Liver (tissue), 9 donors: ENCODE data around the gene TMEM184C. TPM values are rescaled to one million over a fixed set of nuclear protein-coding genes. Genes with fewer than 3 reads are reported as not detected.

Experiments used
- DNase-seq: peaks from one replicate; pipeline ENCODE4 v3.0.0-alpha.2; 2017; ENCODE audit warnings: low spot score
- H3K27ac ChIP-seq, 2 donors: one replicate each; pipeline ENCODE4 v1.7.0; 2013; ENCODE audit warnings: inconsistent platforms in 2 of 2, low read length in 2 of 2, control low read depth in 1 of 2, low read depth in 1 of 2, mild to moderate bottlenecking in 1 of 2
- H3K27me3 ChIP-seq, 4 donors: one replicate each; pipeline versions ENCODE4 v1.6.1 to v1.7.0; 2013; ENCODE audit warnings: low read length in 3 of 4, inconsistent platforms in 1 of 4, mild to moderate bottlenecking in 1 of 4, moderate library complexity in 1 of 4; ENCODE audit not compliant: control insufficient read depth in 4 of 4, insufficient read depth in 4 of 4
- H3K36me3 ChIP-seq, 4 donors: one replicate each; pipeline versions ENCODE4 v1.6.1 to v1.7.0; 2013; ENCODE audit warnings: low read length in 3 of 4, mild to moderate bottlenecking in 3 of 4, low read depth in 1 of 4, moderate library complexity in 1 of 4; ENCODE audit not compliant: control insufficient read depth in 4 of 4, insufficient read depth in 3 of 4
- H3K4me1 ChIP-seq, 4 donors: one replicate each; pipeline versions ENCODE4 v1.6.1 to v1.7.0; 2013; ENCODE audit warnings: low read length in 3 of 4, mild to moderate bottlenecking in 3 of 4, moderate library complexity in 1 of 4; ENCODE audit not compliant: control insufficient read depth in 4 of 4, insufficient read depth in 4 of 4
- H3K4me3 ChIP-seq, 3 donors: one replicate each; pipeline versions ENCODE4 v1.6.1 to v1.7.0; 2013; ENCODE audit warnings: low read length in 3 of 3, control low read depth in 1 of 3, low read depth in 1 of 3, mild to moderate bottlenecking in 1 of 3
- H3K9ac ChIP-seq, 2 donors: one replicate each; pipeline ENCODE4 v1.7.0; 2013; ENCODE audit warnings: low read length in 2 of 2, mild to moderate bottlenecking in 2 of 2, moderate library complexity in 2 of 2, control low read depth in 1 of 2, low read depth in 1 of 2
- H3K9me3 ChIP-seq, 4 donors: one replicate each; pipeline versions ENCODE4 v1.6.1 to v1.7.0; 2013; ENCODE audit warnings: low read length in 3 of 4; ENCODE audit not compliant: control insufficient read depth in 4 of 4
- ATF3 ChIP-seq: IDR thresholded peaks from 2 replicates; pipeline ENCODE4 v1.6.1; 2016; ENCODE audit warnings: antibody characterized with exemption
- CTCF ChIP-seq: fragments of 150-350 bp; IDR thresholded peaks from 2 replicates; pipeline ENCODE4 v1.5.1; 2017; ENCODE audit warnings: improper control_type of control experiment, low read depth, low read length; ENCODE audit not compliant: missing input control
- EGR1 ChIP-seq, 2 donors: IDR thresholded peaks; 2 replicates each; pipeline ENCODE4 v1.6.1; 2016 to 2018; ENCODE audit warnings: antibody characterized with exemption in 2 of 2, low read depth in 2 of 2
- FOXA1 ChIP-seq: IDR thresholded peaks from 2 replicates; pipeline ENCODE4 v1.6.1; 2016; ENCODE audit warnings: antibody characterized with exemption
- FOXA2 ChIP-seq: IDR thresholded peaks from 2 replicates; pipeline ENCODE4 v1.6.1; 2016; ENCODE audit warnings: antibody characterized with exemption
- GABPA ChIP-seq, 2 donors: IDR thresholded peaks in 1 of 2; conservative IDR thresholded peaks in 1 of 2; 2 replicates each; pipeline ENCODE4 v1.6.1; 2016; ENCODE audit warnings: antibody characterized with exemption in 2 of 2, mild to moderate bottlenecking in 1 of 2, moderate library complexity in 1 of 2
- HNF4A ChIP-seq, 2 donors: conservative IDR thresholded peaks; 2 replicates each; pipeline ENCODE4 v1.6.1; 2016; ENCODE audit warnings: antibody characterized with exemption in 2 of 2, mild to moderate bottlenecking in 2 of 2
- HNF4G ChIP-seq: IDR thresholded peaks from 2 replicates; pipeline ENCODE4 v1.6.1; 2016; ENCODE audit warnings: antibody characterized with exemption
- JUND ChIP-seq, 2 donors: IDR thresholded peaks; 2 replicates each; pipeline ENCODE4 v1.6.1; 2016; ENCODE audit warnings: antibody characterized with exemption in 2 of 2
- MAX ChIP-seq: IDR thresholded peaks from 2 replicates; pipeline ENCODE4 v1.6.1; 2016; ENCODE audit warnings: antibody characterized with exemption
- NR2F2 ChIP-seq: IDR thresholded peaks from 2 replicates; pipeline ENCODE4 v1.6.1; 2016; ENCODE audit warnings: antibody characterized with exemption
- RAD21 ChIP-seq, 2 donors: IDR thresholded peaks; 2 replicates each; pipeline ENCODE4 v1.6.1; 2016; ENCODE audit warnings: antibody characterized with exemption in 2 of 2, mild to moderate bottlenecking in 2 of 2
- REST ChIP-seq: IDR thresholded peaks from 2 replicates; pipeline ENCODE4 v1.6.1; 2016; ENCODE audit warnings: antibody characterized with exemption, mild to moderate bottlenecking
- RXRA ChIP-seq, 2 donors: IDR thresholded peaks; 2 replicates each; pipeline ENCODE4 v1.6.1; 2017 to 2018; ENCODE audit warnings: antibody characterized with exemption in 2 of 2, mild to moderate bottlenecking in 1 of 2
- SP1 ChIP-seq: IDR thresholded peaks from 2 replicates; pipeline ENCODE4 v1.6.1; 2018; ENCODE audit warnings: antibody characterized with exemption, mild to moderate bottlenecking
- TAF1 ChIP-seq: conservative IDR thresholded peaks from 2 replicates; pipeline ENCODE4 v1.6.1; 2016; ENCODE audit warnings: antibody characterized with exemption, mild to moderate bottlenecking
- YY1 ChIP-seq: IDR thresholded peaks from 2 replicates; pipeline ENCODE4 v1.6.1; 2016; ENCODE audit warnings: antibody characterized with exemption, mild to moderate bottlenecking
- ZBTB33 ChIP-seq: IDR thresholded peaks from 2 replicates; pipeline ENCODE4 v1.6.1; 2016; ENCODE audit warnings: antibody characterized with exemption
- WGBS: extraction: QIAGEN DNeasy Blood & Tissue Kit; methylation state at CpG from one replicate; pipeline ENCODE4 v1.1.7; 2013; 5-methylcytosine and 5-hydroxymethylcytosine counted together
- polyA plus RNA-seq, 2 donors: library from polyadenylated mRNA; stranded (reverse) in 1 of 2; unstranded in 1 of 2; fragments of 200-250 nt in 1 of 2; fragments of >200 nt in 1 of 2; fragmentation: Nextera tagmentation in 1 of 2; extraction: Ambion mirVana in 1 of 2; gene quantifications; one replicate each; pipeline versions ENCODE4 v1.2.1 to v1.2.3, GENCODE V29; 2013 to 2015
- total RNA-seq, 2 donors: library from RNA; depleted of rRNA; stranded (reverse); fragments of >200 nt; gene quantifications; one replicate each; pipeline ENCODE4 v1.2.3, GENCODE V29; 2014
- donor health status: healthy.
- donor health status: healthy.
- donor health status: healthy.
- donor health status: healthy.
- donor health status: healthy.

TMEM184C gene
- total and polyA plus RNA-seq, 4 donors, result 9.1 to 31.4 (median 13.4) TPM

GRCh38 chr4:147570616-147571015 is 46.6 kb upstream of the TMEM184C start:
- H3K27me3 ChIP-seq, result no peaks in the 10 kb centered on the region
- no peaks in the 10 kb centered on the region for H3K9me3 ChIP-seq
- DNase-seq, result no peak
- H3K36me3 ChIP-seq, result no peaks in the 10 kb centered on the region
- WGBS, result 63% methylated on average over 4 of the region's 4 CpGs
- no peak overlapping the region for H3K9ac ChIP-seq
- TF ChIP-seq SP1 (no peak), REST (no peak), TAF1 (no peak), JUND (IDR thresholded peaks at IDR 0.05) (no peak), RXRA (IDR thresholded peaks at IDR 0.05) (no peak), ZBTB33 (no peak), CTCF (no peak), FOXA2 (no peak), NR2F2 (no peak), MAX (no peak), ATF3 (no peak), HNF4A (conservative IDR thresholded peaks at IDR 0.05) (no peak), YY1 (no peak), GABPA (IDR thresholded peaks at IDR 0.05 in 1 of 2, conservative IDR thresholded peaks at IDR 0.05 in 1 of 2) (no peak), RAD21 (IDR thresholded peaks at IDR 0.05) (no peak), FOXA1 (no peak), HNF4G (no peak), EGR1 (IDR thresholded peaks at IDR 0.05; ENCODE audit: low read depth in 2 of 2) (no peak)
- no peak overlapping the region for H3K27ac ChIP-seq
- no peak overlapping the region for H3K4me3 ChIP-seq
- no peaks in the 10 kb centered on the region for H3K4me1 ChIP-seq
